HTERT RPE-1 (cell line): Measurements from ENCODE around the gene HAGH.

Experiments used
- in situ Hi-C: fragments of 300-500 bp; cut with MboI; formaldehyde crosslinking; loops from 4 replicates; pipeline ENCODE4 v1.14.3; 2020; ENCODE audit warnings: low sequenced_read_pairs

The HAGH gene

DNA sequence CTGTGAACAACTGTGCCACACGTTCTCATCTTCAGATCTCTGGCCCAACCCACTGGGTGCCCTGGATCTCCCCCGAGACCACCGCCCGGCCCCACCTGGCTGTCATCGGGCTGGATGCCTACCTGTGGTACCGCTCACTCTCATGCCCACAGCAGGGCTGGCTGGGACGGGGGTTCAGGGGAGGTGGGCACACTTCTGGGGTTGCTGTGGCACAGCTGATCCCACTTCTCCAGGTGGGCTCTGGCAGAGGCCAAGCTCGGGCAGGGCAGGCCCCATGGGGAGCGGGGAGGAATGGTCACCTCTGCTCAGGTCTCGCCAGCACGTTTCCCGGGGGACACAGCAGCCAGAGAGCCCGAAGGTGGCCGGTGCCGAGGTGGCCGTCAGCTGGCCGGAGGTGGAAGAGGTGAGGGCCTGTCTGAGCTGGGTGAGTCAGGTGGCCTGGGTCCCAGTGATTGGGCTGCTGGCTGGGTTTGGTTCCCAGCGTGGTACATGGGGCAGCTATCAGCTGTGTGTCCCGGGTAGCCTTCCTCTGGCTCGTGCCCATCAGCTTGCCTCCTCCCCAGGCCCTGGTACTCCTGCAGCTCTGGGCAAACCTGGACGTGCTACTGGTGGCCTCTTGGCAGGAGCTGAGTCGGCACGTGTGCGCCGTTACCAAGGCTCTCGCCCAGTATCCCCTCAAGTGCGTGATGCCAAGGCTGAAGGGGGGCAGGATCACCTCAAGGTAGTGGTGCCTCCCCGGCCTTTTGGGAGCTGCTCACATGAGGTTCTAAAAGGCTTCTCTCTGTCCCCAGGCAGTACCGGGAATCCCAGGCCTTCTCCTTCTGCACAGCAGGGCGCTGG is 51.4 kb downstream of the HAGH start:
- in situ Hi-C loops: no loop called here

DNA sequence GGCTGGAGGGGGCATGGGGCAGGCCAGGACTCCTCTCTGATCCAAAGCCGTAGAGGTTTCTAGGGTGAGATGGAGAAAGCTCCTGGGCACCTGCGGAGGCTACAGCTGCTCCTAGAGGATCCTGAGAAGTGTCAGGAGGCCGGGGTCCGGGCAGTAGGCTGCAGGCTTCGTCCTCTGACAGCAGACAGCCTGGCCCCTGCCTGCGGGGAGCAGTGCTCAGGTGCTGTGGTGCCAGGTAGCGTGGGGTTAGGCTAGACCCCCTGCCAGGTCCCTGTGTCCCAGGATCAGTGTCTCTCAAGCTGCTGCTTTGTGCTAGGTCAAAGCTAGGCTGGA is 52.2 kb downstream of the HAGH start:
- in situ Hi-C loops: no loop called here

DNA sequence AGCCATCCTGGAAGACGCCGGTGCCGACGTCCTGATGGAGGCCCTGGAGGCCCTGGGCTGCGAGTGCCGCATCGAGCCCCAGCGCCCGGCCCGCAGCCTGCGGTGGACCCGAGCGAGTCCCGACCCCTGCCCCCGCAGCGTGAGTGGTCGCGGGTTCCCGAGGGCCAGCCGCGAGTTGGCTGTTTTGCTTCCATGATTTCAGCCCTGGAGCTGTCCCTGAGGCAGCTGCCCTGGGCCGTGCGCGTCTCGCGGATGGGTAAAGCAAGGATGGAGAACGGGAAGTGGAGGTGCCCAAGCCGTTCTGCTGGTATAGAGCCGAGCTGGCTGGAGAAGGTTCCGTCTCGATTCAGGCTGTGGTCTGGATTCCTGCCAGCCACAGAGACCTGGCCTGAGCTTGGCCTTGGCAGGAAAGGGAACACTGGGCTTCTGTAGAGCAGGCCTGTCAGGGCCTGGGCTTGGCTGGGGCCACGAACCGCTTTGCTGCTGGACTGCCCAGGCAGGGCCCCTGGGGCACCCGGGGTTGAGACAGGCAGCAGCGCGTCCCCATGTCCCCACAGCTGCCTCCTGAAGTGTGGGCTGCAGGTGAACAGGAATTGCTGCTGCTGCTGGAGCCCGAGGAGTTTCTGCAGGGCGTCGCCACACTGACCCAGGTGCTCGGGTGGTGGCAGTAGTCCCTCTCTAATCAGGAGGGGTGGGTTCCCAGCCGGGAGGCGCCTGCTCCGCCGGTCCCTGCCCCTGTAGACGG is 52.8 kb downstream of the HAGH start:
- in situ Hi-C loops: no loop called here

DNA sequence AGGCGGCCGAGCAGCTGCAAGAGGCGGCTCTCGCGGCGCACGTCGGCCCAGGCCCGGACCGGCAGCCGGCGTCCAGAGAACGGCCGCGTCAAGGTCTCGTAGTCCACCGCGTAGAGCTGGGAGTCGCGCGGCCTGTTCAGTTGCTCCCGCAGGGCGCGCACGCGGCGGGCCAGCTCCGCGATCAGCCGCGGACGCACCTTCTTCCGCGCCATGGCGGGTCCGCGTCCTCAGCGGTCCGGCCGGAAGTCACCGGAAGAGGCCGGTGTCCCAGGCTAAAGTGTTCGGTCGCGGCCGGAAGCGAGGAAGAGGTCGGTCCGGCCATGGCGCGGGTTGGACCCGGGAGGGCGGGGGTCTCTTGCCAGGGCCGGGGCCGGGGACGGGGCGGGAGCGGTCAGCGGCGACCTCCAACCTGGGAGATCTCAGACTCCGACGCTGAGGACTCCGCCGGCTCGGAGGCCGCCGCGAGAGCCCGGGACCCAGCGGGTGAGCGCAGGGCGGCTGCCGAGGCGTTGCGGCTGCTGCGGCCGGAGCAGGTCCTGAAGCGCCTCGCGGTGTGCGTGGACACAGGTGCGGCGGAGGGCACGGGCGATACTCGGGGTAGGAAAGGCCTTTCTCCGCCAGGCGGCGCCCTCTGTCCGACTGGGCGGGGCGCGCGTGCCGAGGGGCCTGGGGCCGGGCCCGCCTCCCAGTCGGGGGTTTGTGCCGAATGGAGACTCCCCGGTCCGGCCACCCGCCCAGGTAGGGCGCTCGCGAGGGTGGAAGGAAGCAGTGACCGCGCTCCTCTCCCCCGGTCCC is 53.5 kb downstream of the HAGH start, which contains the start of gene MRPS34:
TSS of gene MRPS34 (minus strand) at position 227 of the 795 bp plus-strand sequence. CDS start at position 212, 15 bp downstream.
- in situ Hi-C loops: no loop called here

DNA sequence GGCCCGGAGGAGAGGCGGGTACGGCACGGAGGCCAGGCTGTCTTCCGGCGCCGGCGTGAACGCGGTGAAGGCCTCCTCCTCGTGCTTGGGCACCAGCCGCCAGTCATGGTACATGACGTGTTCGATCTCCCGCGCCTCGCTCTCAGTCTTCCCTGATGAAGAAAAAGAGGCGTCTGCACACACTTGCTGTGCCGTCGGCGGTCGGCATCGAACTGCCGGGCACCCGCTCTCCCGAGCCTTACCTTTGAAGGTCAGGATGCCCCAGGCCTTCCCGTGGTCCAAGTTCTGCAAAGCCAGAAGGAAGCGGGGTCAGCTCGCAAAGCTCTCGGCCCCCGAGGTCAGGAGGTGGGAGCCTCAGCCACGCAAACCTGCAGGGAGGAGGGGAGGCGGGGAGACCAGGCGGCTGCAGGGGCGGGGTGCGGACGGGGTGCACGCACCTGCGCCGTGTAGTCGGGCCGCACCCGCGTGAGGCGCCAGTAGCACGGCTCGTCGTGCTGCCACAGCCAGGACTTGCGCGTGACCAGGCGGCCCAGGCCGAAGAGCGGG is 54.2 kb downstream of the HAGH start, which contains the start of gene EME2:
TSS of gene EME2 (plus strand) at position 449 of the 546 bp plus-strand sequence. CDS start 418 bp downstream, outside the sequence.
- in situ Hi-C loops: no loop called here

DNA sequence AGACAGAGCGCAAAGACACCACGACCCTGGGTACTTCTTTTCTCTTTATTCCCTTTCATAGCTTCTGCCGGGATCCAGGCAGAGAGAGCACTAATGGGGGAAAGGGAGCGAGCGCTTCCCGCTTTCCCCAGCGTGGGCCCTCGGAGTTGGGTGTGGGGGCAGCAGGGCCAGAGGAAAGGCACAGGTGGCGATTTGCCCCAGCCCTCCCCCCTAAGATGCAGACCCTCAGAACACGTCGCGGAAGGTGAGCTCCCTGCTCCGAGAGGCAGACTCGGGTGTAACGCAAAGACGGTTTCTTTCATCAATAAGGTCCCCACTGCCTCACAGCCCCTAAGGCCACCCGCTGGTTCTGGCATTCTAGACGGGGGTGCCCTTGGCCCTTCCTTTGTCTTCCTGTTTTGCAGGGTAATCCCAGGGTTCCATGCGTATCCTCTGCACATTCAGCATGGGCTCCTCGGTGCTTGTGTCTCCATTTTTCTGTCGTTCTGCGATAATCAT is 54.7 kb downstream of the HAGH start:
- in situ Hi-C loops: no loop called here

DNA sequence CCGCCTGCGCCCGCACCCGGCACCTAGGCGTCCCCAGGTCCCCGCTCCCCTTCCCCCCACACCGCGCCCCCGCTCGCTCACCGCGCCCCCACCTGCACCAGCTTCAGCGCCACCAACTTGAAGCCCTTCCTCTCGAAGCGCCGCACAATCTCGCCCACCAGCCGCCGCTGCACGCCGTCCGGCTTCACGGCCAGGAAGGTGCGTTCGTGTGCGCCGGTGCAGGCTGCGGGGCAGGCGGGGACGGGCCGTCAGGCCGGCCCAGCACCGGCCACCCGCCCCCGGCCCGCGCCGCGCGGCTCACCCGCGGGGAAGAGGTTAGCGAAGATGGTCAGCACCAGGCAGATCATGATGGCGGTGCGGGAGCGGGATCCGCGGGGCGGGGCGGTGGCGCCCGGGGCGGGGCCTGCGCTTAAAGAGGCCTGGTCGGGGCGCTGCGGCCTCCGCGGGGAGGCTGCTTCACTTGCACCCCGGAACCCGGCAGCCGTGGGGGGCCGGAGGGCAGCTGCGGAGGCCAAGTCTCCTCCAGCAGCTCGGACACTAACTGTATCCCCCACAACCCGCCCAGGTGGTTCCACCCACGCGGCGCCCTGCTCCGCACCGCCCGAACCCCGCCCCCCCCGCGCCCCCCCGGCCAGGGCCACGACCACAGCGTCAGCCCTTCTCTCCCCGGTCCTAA is 55.3 kb downstream of the HAGH start, which contains the start of gene NME3:
TSS of gene NME3 (minus strand) at position 356 of the 676 bp plus-strand sequence. CDS start at position 347, 9 bp downstream.
- in situ Hi-C loops: no loop called here

DNA sequence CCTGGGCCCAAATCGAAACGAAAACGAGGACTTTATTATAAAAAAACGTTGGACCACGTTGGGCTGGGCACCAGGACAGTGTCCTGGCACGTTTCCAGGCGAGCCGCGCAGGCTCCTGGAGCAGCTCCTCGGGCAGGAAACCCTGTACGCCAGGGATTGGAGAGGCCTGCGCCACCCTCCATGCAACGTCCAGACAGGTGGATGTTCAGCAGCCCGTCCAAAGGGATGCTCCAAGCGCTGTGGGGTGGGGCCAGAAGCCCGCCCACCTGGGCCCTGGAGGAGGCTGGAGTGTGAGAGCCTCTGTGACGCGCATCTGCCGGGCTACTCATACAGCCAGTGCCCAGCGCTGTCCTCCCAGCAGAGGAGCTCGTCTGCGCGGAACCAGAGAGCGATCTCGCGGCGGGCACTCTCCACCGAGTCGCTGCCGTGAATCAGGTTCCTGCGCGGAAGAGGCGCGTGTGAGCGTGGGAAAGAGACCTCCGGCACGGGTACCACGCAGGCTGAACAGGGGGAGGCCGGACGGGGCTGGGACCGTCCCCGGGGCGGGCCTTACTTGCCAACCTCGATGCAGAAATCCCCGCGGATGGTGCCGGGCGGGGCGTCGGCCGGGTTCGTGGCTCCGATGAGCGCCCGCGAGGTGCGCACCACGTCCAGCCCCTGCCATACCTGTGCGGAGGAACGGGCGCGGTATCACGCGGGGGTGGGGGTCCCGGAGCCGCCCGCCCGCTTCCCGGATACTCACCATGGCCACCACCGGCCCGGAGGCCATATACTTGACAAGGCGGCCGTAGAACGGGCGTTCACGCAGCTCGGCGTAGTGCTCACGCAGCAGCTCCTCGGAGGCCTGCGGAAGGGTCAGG is 56.1 kb downstream of the HAGH start:
- in situ Hi-C loops: no loop called here

DNA sequence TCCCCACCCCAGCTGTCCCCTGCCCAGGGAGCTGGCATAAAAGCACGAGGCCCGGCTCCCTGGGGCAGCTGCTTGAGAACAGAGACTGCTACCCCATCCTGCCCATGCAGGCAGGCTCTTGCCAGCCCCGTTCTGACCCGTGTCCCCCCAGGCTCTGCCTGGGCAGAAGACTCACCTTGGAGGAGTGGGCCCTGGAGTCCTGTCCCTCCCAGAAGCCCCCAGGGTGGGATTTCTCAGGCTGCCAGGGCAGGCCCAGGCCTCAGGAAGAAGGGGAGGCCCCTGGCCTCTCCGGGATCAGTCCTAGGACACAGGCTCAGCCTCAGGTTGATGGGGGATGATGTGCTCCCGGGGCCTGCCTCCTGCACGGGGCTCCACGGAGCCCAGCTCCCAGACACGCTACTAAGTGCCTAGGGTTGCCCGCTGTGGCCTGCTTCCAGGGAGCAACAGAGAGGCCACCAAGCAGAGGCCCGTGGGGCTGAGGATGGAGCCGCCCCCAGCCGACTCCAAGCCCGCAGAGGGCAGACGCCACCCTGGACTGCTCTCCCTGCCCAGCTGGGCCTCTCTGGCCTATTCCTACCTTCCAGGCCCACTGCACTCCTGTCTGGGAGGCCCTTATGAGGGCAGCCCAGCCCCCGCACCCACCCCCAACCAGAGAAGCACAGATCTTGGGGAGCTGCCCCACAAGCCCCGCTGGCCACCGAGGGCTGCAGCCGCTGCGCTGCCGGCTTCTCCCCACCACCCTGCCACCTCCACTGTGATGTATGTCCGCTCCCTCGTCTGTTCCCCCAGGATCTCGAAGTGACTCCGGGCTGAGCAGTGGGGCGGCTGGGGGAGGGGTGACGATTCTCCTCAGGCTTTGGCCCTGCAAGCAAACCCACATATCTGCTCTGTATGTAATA is 57.0 kb downstream of the HAGH start:
- in situ Hi-C loops: no loop called here

DNA sequence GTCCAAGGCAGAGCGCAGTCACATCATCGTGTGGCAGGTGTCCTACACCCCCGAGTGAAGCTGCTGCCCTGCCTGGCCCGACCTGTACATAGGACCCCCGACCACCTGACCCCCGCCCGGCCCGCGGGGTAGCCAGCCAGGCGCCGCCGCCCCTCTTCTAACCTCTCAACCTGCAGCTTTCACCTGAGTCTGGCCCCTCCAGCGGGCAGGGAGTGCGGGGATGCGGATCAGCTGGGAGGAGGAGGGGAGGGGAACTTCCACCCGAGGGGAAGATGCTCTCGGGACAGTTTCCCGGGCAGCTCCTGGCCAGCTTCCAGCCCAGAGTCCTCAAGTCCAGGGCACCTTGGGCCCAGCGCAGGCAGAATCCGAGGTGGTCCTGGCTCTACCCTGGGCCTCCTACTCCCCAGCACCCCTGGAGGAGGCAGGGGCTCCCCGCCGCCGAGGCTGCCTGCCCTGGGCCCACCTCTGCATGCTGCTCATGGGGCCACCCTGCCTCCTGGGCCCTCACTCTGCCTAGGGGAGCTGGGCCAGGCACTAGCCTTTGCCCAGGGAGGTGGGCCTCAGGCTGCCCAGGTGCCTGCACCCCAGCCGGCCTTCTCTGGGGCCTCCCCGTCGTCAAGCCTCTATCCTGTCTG is 57.7 kb downstream of the HAGH start:
- in situ Hi-C loops: no loop called here

DNA sequence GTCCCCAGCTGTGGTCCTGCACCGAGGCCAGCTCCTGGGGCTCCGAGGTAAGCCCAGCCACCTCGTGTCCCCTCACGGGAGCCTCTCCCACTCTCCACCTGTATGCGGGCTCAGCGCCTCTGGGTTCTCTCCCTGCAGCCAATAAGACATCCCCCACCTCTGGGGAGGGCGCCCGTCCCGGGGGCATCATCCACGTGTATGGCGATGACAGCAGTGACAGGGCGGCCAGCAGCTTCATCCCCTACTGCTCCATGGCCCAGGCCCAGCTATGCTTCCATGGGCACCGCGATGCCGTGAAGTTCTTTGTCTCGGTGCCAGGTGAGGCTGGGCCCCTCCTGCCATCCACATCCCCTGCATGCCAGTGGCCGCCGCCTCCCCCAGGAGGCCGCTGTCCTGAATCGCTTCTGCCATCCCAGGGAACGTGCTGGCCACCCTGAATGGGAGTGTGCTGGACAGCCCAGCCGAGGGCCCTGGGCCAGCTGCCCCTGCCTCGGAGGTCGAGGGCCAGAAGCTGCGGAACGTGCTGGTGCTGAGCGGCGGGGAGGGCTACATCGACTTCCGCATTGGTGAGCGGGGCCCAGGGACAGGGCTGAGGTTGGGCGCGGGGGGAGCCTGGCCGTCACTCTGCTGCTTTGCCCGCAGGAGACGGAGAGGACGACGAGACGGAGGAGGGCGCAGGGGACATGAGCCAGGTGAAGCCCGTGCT is 58.4 kb downstream of the HAGH start:
- in situ Hi-C loops: no loop called here

DNA sequence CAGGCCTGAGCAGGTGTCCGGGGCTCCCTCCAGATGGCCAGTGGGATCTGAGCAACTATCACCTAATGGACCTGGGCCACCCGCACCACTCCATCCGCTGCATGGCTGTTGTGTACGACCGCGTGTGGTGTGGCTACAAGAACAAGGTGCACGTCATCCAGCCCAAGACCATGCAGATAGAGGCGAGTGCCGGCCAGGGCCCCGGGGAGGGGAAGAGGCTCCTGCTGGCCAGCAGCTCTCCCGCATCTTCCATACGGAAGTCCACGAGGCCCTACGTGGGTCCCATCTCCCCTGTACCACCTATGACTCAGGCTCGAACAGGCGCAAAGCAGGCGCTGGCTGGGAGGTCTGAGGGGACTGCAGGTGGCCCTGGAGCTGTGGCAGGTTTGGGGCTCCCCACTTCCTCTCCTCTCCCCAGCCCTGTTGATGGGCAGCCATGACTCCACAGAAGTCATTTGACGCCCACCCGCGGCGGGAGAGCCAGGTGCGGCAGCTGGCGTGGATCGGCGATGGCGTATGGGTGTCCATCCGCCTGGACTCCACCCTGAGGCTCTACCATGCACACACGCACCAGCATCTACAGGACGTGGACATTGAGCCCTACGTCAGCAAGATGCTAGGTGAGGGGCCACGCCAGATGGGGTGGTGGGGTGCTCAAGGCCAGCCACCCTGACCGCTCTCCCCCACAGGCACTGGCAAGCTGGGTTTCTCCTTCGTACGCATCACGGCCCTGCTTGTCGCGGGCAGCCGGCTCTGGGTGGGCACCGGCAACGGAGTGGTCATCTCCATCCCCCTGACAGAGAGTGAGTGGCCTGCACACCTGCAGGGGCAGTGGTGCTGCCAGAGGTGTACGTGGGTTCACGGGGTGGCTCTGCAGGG is 59.3 kb downstream of the HAGH start:
- in situ Hi-C loops: no loop called here

DNA sequence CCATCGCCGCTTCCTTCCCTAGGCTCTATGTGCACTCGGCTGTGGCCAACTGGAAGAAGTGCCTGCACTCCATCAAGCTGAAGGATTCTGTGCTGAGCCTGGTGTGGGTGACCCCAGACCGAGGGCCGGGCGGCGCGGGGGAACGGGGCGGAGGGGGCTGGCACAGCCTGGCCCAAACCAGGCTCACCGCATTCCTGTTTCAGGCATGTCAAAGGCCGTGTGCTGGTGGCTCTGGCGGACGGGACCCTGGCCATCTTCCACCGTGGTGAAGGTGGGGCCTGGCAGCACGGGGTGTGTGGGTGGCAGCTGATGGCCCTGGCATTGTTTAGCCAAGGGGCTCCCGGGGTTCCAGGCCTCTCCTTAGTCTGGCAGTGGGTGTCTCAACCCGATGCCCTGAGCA is 59.9 kb downstream of the HAGH start:
- in situ Hi-C loops: no loop called here

DNA sequence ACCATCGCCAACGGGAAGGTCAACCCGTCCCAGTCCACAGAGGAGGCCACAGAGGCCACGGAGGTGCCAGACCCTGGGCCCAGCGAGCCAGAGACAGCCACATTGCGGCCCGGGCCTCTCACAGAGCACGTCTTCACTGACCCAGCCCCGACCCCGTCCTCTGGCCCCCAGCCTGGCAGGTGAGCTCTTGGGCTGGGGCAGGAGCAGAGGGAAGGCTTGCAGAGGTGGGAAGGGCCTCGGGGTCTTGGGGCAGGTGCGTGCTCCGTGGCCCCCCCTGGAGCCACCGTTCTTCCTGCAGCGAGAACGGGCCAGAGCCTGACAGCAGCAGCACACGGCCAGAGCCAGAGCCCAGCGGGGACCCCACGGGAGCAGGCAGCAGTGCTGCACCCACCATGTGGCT is 60.4 kb downstream of the HAGH start:
- in situ Hi-C loops: no loop called here

DNA sequence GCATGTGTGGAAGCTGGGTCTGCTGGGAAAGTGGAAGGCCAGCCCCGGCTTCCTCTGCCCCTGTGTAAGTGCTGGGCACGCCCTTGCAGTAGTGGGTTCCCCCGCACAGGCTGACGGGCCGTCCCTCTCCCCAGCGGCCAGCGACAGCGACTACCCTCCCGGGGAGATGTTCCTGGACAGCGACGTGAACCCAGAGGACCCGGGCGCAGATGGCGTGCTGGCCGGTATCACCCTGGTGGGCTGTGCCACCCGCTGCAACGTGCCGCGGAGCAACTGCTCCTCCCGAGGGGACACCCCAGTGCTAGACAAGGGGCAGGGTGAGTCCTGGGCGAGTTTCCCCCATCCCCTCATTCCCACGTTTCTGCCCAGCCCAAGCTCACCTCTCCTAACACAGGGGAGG is 60.8 kb downstream of the HAGH start:
- in situ Hi-C loops: no loop called here

DNA sequence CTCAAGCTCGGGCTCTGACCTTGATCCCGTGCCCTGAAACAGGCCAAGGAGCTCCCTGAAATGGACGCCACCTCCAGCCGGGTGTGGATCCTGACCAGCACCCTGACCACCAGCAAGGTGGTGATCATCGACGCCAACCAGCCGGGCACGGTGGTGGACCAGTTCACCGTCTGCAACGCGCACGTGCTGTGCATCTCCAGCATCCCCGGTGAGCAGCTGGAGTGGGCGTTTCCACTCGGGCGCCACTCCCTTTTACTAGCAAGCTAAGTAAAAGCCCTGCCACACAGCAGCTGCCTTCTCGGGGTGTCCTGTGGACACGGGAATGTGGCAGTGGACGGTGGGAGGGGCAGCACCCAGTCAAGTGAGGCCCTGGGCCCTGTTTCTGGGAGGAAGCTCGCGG is 61.7 kb downstream of the HAGH start:
- in situ Hi-C loops: no loop called here
